GM21381 (cell line): Measurements from ENCODE around the gene FGD4.
"Not testable (repeated sequence)": the region's sequence is repeated elsewhere in the genome, so short reads cannot be mapped to it uniquely, and the experiment has no call there.

ENCODE experiments used
- ATAC-seq: cut with Tn5 transposase; IDR thresholded peaks from one replicate; pipeline ENCODE4 v1.9.1; 2021; ENCODE audit warnings: mild to moderate bottlenecking, moderate library complexity; ENCODE audit not compliant: unreplicated experiment

Gene FGD4

GRCh38 chr12:32515137-32515873 lies 115.9 kb downstream of the FGD4 start:
- ATAC-seq, result no peak

- no peak for ATAC-seq
Measured at GRCh38 chr12:32516230-32516629, 116.9 kb downstream of the FGD4 start.

GRCh38 chr12:32517966-32518365 lies 118.6 kb downstream of the FGD4 start:
- no peak for ATAC-seq

- ATAC-seq, result no peak
Measured at GRCh38 chr12:32519047-32519446, 119.7 kb downstream of the FGD4 start.

GRCh38 chr12:32522331-32523221 lies 123.2 kb downstream of the FGD4 start:
- peak; percentile 67 for ATAC-seq

- ATAC-seq, result not testable (repeated sequence)
Measured at GRCh38 chr12:32525802-32526201, 126.4 kb downstream of the FGD4 start.

- not testable (repeated sequence) for ATAC-seq
Measured at GRCh38 chr12:32526343-32526742, 127.0 kb downstream of the FGD4 start.

GRCh38 chr12:32532422-32532821 lies 133.1 kb downstream of the FGD4 start:
- no peak for ATAC-seq

GRCh38 chr12:32532951-32533350 lies 133.6 kb downstream of the FGD4 start:
- ATAC-seq, result no peak

GRCh38 chr12:32533506-32533905 lies 134.1 kb downstream of the FGD4 start:
- ATAC-seq, result not testable (repeated sequence)

- peak; percentile 66 for ATAC-seq
Measured at GRCh38 chr12:32533971-32534590, 134.7 kb downstream of the FGD4 start.

- ATAC-seq, result no peak
Measured at GRCh38 chr12:32534698-32535097, 135.3 kb downstream of the FGD4 start.

- ATAC-seq, result no peak
Measured at GRCh38 chr12:32535288-32535999, 136.1 kb downstream of the FGD4 start.

GRCh38 chr12:32536000-32536345 lies 136.6 kb downstream of the FGD4 start:
- ATAC-seq, result no peak

- no peak for ATAC-seq
Measured at GRCh38 chr12:32541754-32542374, 142.5 kb downstream of the FGD4 start.

- no peak for ATAC-seq
Measured at GRCh38 chr12:32542428-32543229, 143.3 kb downstream of the FGD4 start.

- ATAC-seq, result no peak
Measured at GRCh38 chr12:32544893-32545292, 145.5 kb downstream of the FGD4 start.

- ATAC-seq, result no peak
Measured at GRCh38 chr12:32545413-32545980, 146.1 kb downstream of the FGD4 start.

GRCh38 chr12:32546272-32546671 lies 146.9 kb downstream of the FGD4 start:
- ATAC-seq, result no peak
